ENCODE measurements around the gene COTL1.

DNA sequence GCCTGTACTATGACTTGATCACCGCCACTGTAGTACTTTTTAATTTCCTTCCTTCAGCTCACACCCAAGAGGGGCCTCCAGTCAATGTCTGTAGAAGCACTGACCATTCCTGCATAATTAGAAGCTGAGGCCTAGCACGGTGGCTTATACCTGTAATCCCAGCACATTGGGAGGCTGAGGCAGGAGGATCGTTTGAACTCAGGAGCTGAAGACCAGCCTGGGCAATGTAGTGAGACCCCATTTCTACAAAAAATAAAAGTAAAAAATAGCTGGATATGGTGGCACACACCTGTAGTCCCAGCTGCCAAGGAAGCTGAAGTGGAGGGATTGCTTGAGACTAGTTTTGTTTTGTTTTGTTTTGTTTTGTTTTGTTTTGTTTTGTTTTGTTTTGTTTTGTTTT is 36.4 kb upstream of the COTL1 start:
- TF ChIP-seq, protein P1, sequence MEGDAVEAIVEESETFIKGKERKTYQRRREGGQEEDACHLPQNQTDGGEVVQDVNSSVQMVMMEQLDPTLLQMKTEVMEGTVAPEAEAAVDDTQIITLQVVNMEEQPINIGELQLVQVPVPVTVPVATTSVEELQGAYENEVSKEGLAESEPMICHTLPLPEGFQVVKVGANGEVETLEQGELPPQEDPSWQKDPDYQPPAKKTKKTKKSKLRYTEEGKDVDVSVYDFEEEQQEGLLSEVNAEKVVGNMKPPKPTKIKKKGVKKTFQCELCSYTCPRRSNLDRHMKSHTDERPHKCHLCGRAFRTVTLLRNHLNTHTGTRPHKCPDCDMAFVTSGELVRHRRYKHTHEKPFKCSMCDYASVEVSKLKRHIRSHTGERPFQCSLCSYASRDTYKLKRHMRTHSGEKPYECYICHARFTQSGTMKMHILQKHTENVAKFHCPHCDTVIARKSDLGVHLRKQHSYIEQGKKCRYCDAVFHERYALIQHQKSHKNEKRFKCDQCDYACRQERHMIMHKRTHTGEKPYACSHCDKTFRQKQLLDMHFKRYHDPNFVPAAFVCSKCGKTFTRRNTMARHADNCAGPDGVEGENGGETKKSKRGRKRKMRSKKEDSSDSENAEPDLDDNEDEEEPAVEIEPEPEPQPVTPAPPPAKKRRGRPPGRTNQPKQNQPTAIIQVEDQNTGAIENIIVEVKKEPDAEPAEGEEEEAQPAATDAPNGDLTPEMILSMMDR (IDR thresholded peaks at IDR 0.05), result no peak
- no peak for TF ChIP-seq POLR2A (IDR thresholded peaks at IDR 0.05)
- TF ChIP-seq EP300 (IDR thresholded peaks at IDR 0.05), result no peak

Measured in ovary (tissue), 3 donors.